OCI-LY1 (cell line): ENCODE results near the gene ACTL7B.

Experiments used
- H2AFZ ChIP-seq: fragments of 200-600 bp; sonication (generic), shearing (Covaris generic); 2 replicates; pipeline ENCODE4 v1.6.0; 2014; ENCODE audit warnings: antibody characterized with exemption, mild to moderate bottlenecking, low read length
- H3F3A ChIP-seq: fragments of 200-600 bp; sonication (generic), shearing (Covaris generic); 2 replicates; pipeline ENCODE4 v1.6.0; 2014; ENCODE audit warnings: mild to moderate bottlenecking, antibody characterized with exemption, low read length, moderate library complexity; ENCODE audit not compliant: insufficient read depth
- H3K27ac ChIP-seq: fragments of 200-600 bp; sonication (generic); 2 replicates; pipeline ENCODE4 v1.5.1; 2014; ENCODE audit warnings: low read length, mixed run types, mild to moderate bottlenecking, low read depth; ENCODE audit not compliant: poor library complexity, severe bottlenecking
- H3K27me3 ChIP-seq: fragments of 200-600 bp; sonication (generic); 2 replicates; pipeline ENCODE4 v1.6.0; 2014; ENCODE audit warnings: antibody characterized with exemption, mild to moderate bottlenecking, low read length, moderate library complexity; ENCODE audit not compliant: insufficient read depth
- H3K36me3 ChIP-seq: fragments of 200-600 bp; sonication (generic); 2 replicates; pipeline ENCODE4 v1.6.1; 2014; ENCODE audit warnings: mild to moderate bottlenecking, antibody characterized with exemption, low read length, moderate library complexity, mixed read lengths; ENCODE audit not compliant: insufficient read depth
- H3K4me1 ChIP-seq: fragments of 200-600 bp; sonication (generic); 2 replicates; pipeline ENCODE4 v1.5.1; 2014; ENCODE audit warnings: mild to moderate bottlenecking, low read length, moderate library complexity; ENCODE audit not compliant: insufficient read depth, severe bottlenecking
- H3K4me2 ChIP-seq: fragments of 200-600 bp; sonication (generic), shearing (Covaris generic); 2 replicates; pipeline ENCODE4 v1.6.1; 2014; ENCODE audit warnings: low read length
- H3K4me3 ChIP-seq: fragments of 200-600 bp; sonication (generic); 2 replicates; pipeline ENCODE4 v1.5.1; 2014; ENCODE audit warnings: low read length, low read depth, mild to moderate bottlenecking, mixed read lengths; ENCODE audit not compliant: poor library complexity, severe bottlenecking
- H3K79me2 ChIP-seq: fragments of 200-600 bp; shearing (Covaris generic); 2 replicates; pipeline ENCODE4 v1.6.1; 2016; ENCODE audit warnings: mixed run types, low read length, mixed read lengths; ENCODE audit not compliant: insufficient read depth
- H3K9ac ChIP-seq: fragments of 200-600 bp; sonication (generic), shearing (Covaris generic); 2 replicates; pipeline ENCODE4 v1.6.1; 2014; ENCODE audit warnings: mild to moderate bottlenecking, low read length, mixed read lengths
- H3K9me2 ChIP-seq: fragments of 200-600 bp; sonication (generic), shearing (Covaris generic); 2 replicates; pipeline ENCODE4 v1.6.1; 2014; ENCODE audit warnings: low read depth, mild to moderate bottlenecking, low read length, mixed read lengths
- H3K9me3 ChIP-seq: fragments of 200-600 bp; shearing (Covaris generic); 2 replicates; pipeline ENCODE4 v1.6.1; 2014; ENCODE audit warnings: low read length, mixed read lengths
- H4K20me1 ChIP-seq: fragments of 200-600 bp; sonication (generic), shearing (Covaris generic); 2 replicates; pipeline ENCODE4 v1.6.0; 2016; ENCODE audit warnings: mild to moderate bottlenecking, low read length; ENCODE audit not compliant: insufficient read depth
- CTCF ChIP-seq: fragments of 200-600 bp; sonication (generic), shearing (Covaris generic); IDR thresholded peaks from 2 replicates; pipeline ENCODE4 v1.5.1; 2017; ENCODE audit warnings: mild to moderate bottlenecking, antibody characterized with exemption, low read length, moderate library complexity, mixed read lengths
- EZH2 ChIP-seq: fragments of 200-600 bp; sonication (generic), shearing (Covaris generic); IDR thresholded peaks from 2 replicates; pipeline ENCODE4 v1.8.0; 2017; ENCODE audit warnings: borderline replicate concordance, mixed run types, mild to moderate bottlenecking, antibody characterized with exemption, low read length, moderate library complexity, mixed read lengths

ACTL7B gene

GRCh38 chr9:108861997-108862396, 6.2 kb upstream of the ACTL7B start, which contains the start of gene ACTL7A:
Gene ACTL7A, plus strand, starts transcription at chr9:108862266. Its CDS starts 57 bp downstream, at chr9:108862323.
- H4K20me1 ChIP-seq, result no peaks in the 10 kb centered on the region
- no peak within 1 kb of the TSS for H2AFZ ChIP-seq
- no peaks in the 10 kb centered on the region for H3K36me3 ChIP-seq
- no peaks in the 10 kb centered on the region for H3K9me3 ChIP-seq
- no peaks in the 10 kb centered on the region for H3K4me1 ChIP-seq
- TF ChIP-seq CTCF, result no peak
- TF ChIP-seq EZH2, result no peak
- H3K9ac ChIP-seq, result no peak within 1 kb of the TSS
- no peak within 1 kb of the TSS for H3K4me3 ChIP-seq
- H3K79me2 ChIP-seq, result no peaks in the 10 kb centered on the region
- H3F3A ChIP-seq, result no peaks in the 10 kb centered on the region
- H3K27me3 ChIP-seq, result no peaks in the 10 kb centered on the region
- no peak within 1 kb of the TSS for H3K4me2 ChIP-seq
- H3K27ac ChIP-seq, result no peak within 1 kb of the TSS
- no peaks in the 10 kb centered on the region for H3K9me2 ChIP-seq

- Histone ChIP-seq H3K79me2 (no peaks in the 10 kb centered on the region), H3K9me3 (no peaks in the 10 kb centered on the region), H2AFZ (no peak overlapping the region), H3K27ac (no peak overlapping the region), H3F3A (no peaks in the 10 kb centered on the region), H3K27me3 (no peaks in the 10 kb centered on the region), H3K4me3 (no peak overlapping the region), H3K36me3 (no peaks in the 10 kb centered on the region), H3K9ac (no peak overlapping the region), H3K4me2 (no peak overlapping the region), H3K9me2 (no peaks in the 10 kb centered on the region), H4K20me1 (no peaks in the 10 kb centered on the region), H3K4me1 (no peaks in the 10 kb centered on the region)
- no peak for TF ChIP-seq EZH2
- TF ChIP-seq CTCF, result no peak
Measured at GRCh38 chr9:108861464-108861863, 5.7 kb upstream of the ACTL7B start.

GRCh38 chr9:108860764-108861163, 5.0 kb upstream of the ACTL7B start:
- no peaks in the 10 kb centered on the region for H3K79me2 ChIP-seq
- H3F3A ChIP-seq, result no peaks in the 10 kb centered on the region
- H3K27me3 ChIP-seq, result no peaks in the 10 kb centered on the region
- H3K4me2 ChIP-seq, result no peak overlapping the region
- no peaks in the 10 kb centered on the region for H3K36me3 ChIP-seq
- no peak overlapping the region for H3K27ac ChIP-seq
- H3K9me2 ChIP-seq, result no peaks in the 10 kb centered on the region
- no peaks in the 10 kb centered on the region for H4K20me1 ChIP-seq
- H3K9me3 ChIP-seq, result no peaks in the 10 kb centered on the region
- no peak overlapping the region for H3K4me3 ChIP-seq
- TF ChIP-seq CTCF (no peak), EZH2 (no peak)
- H3K9ac ChIP-seq, result no peak overlapping the region
- no peak overlapping the region for H2AFZ ChIP-seq
- no peaks in the 10 kb centered on the region for H3K4me1 ChIP-seq
